Activated naive CD8-positive, alpha-beta T cell treated with anti-CD3 and anti-CD28 coated beads, Interleukin-2, amount 10 ng/mL, durations not matched to agents 7 days and 5 days (primary cell): ENCODE measurements around the gene KRTAP10-11. TPM values are rescaled to one million over a fixed set of nuclear protein-coding genes. Genes with fewer than 3 reads are reported as not detected.
"Not testable (repeated sequence)": the region's sequence is repeated elsewhere in the genome, so short reads cannot be mapped to it uniquely, and the experiment has no call there.

Experiments
- ATAC-seq: fragments of 150-1000 bp; cut with Tn5 transposase; one replicate; pipeline ENCODE4 v1.10.0; 2021; ENCODE audit warnings: low read depth, moderate library complexity
- POLR2A ChIA-PET: fragments of 350-600 bp; sonication (Branson Sonifier 250); formaldehyde crosslinking; loops from one replicate; lab custom pipeline; 2021; ENCODE audit warnings: antibody characterized with exemption; lab: Charles Lee
- DNase-seq: peaks from one replicate; pipeline ENCODE4 v3.0.0; 2021
- H3K27ac Mint-ChIP-seq: one replicate; pipeline ENCODE4 v1.8.0; 2022; ENCODE audit warnings: mild to moderate bottlenecking, mixed read lengths
- H3K27me3 Mint-ChIP-seq: one replicate; pipeline ENCODE4 v1.8.0; 2022; ENCODE audit warnings: mild to moderate bottlenecking, moderate library complexity, mixed read lengths
- H3K36me3 Mint-ChIP-seq: one replicate; pipeline ENCODE4 v1.8.0; 2021; ENCODE audit warnings: mild to moderate bottlenecking, mixed read lengths
- H3K4me1 Mint-ChIP-seq: one replicate; pipeline ENCODE4 v1.8.0; 2021; ENCODE audit warnings: mixed read lengths
- H3K4me3 Mint-ChIP-seq: one replicate; pipeline ENCODE4 v1.8.0; 2022; ENCODE audit warnings: mild to moderate bottlenecking, moderate library complexity, mixed read lengths
- H3K9me3 Mint-ChIP-seq: one replicate; pipeline ENCODE4 v1.8.0; 2021; ENCODE audit warnings: mixed read lengths
- total RNA-seq, 2 experiments: library from RNA; stranded (reverse); gene quantifications; one replicate each; pipeline ENCODE4 v1.2.3, GENCODE V29; 2021

Gene KRTAP10-11
- total RNA-seq, 2 experiments from 2014 or later, result not detected

- H3K9me3 Mint-ChIP-seq, result peaks cover 36% of the 10 kb centered on the region
- ATAC-seq (no peak), DNase-seq (no peak)
- peaks cover 33% of the 10 kb centered on the region for H3K36me3 Mint-ChIP-seq
- POLR2A ChIA-PET, result no interaction called here
- H3K27ac Mint-ChIP-seq, result peak overlapping the region; percentile 77
- H3K27me3 Mint-ChIP-seq, result no peaks in the 10 kb centered on the region
- no peak overlapping the region for H3K4me3 Mint-ChIP-seq
- H3K4me1 Mint-ChIP-seq, result peaks cover 32% of the 10 kb centered on the region
Observed at GRCh38 chr21:44653656-44654575, 7.7 kb downstream of the KRTAP10-11 start.

DNA sequence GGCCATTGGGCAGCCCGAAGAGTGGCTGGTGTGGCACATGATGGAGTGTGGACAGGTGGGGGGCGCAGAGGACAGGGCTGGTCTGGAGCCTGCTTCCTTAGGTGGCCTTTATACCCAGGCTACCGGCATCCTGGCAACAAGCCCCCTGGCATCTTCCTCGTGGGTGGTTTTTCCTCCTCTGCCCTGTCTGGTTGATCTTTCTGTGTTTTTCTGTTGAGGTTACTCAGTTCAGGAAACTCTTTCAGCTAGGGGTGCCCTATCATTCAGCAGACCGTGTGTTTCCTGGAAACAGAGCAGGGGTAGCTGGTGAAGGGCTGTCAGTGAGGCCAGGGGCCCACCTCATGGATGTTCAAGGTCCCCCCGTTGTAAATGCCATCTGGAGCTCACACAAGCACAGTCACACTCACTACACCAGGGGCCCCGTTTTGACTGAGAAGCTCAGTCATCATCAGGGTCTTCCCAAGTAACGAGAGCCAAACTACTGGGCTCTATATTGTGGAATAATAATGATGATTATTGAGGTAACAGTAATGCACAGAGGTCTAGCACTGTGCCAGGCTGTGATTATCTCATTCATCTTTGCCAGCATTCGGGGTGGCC lies 8.5 kb downstream of the KRTAP10-11 start, which contains the start of gene KRTAP12-4:
TSS of gene KRTAP12-4 (minus strand) at position 84 of the 600 bp plus-strand sequence. CDS start at position 39, 45 bp downstream.
- ATAC-seq (no peak), DNase-seq (no peak)
- peaks cover 37% of the 10 kb centered on the region for H3K4me1 Mint-ChIP-seq
- H3K4me3 Mint-ChIP-seq, result peak within 1 kb of the TSS; percentile 30
- POLR2A ChIA-PET, result no interaction called here
- H3K27me3 Mint-ChIP-seq, result no peaks in the 10 kb centered on the region
- H3K9me3 Mint-ChIP-seq, result peaks cover 37% of the 10 kb centered on the region
- H3K27ac Mint-ChIP-seq, result peak within 1 kb of the TSS; percentile 77
- peaks cover 40% of the 10 kb centered on the region for H3K36me3 Mint-ChIP-seq

GRCh38 chr21:44656868-44657267 lies 10.7 kb downstream of the KRTAP10-11 start:
- no peak for ATAC-seq
- H3K27me3 Mint-ChIP-seq, result no peaks in the 10 kb centered on the region
- peaks cover 51% of the 10 kb centered on the region for H3K36me3 Mint-ChIP-seq
- peak overlapping the region; percentile 65 for H3K4me3 Mint-ChIP-seq
- DNase-seq, result no peak
- peaks cover 45% of the 10 kb centered on the region for H3K9me3 Mint-ChIP-seq
- H3K27ac Mint-ChIP-seq, result peak overlapping the region; percentile 90
- peaks cover 38% of the 10 kb centered on the region for H3K4me1 Mint-ChIP-seq
- POLR2A ChIA-PET, result interaction anchor here (1.1 to 1.4 kb wide), 3 partner anchors 38 to 217 kb away, joined by 3 to 8 read pairs (median 6); partner anchors contain the start of gene PTTG1IP

DNA sequence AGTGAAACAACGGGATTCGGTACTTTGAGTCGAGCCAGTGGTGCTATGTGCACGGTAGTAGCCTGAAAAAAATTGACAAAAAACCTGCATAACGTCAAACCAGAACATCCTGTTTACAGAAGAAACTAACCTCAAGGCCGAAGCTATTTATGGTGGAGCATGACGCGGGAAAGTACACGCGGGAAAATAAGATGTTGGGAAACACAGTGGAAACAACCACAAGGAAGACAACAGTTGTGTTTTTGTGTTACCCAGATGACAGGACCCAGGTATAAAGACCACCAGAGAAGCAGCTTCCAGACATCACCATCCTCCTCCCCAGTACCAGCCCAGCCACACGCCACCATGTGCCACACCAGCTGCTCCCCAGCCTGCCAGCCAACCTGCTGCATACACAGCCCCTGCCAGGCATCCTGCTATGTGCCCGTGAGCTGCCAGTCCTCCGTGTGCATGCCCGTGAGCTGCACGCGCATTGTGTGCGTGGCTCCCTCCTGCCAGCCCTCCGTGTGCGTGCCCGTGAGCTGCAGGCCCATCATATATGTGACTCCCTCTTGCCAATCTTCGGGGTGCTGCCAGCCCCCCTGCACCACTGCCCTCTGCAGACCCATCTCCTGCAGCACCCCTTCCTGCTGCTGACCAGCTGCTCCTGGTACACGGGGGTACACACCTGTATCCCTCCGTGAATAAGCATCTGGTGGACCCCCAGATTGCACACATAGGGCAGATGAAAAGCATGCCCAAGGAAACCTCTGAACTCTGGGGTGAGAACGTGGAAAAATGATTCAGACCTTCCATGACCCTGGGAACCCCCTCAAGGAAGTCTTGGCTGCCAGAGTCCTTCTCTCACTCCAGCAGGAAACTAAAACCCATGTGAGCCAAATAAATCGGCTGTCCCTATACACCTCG lies 11.7 kb downstream of the KRTAP10-11 start, which contains the start of gene KRTAP12-3:
TSS of gene KRTAP12-3 (plus strand) at position 298 of the 906 bp plus-strand sequence. CDS start at position 346, 48 bp downstream.
- Mint-ChIP-seq H3K27ac (peak within 1 kb of the TSS; percentile 90), H3K36me3 (peaks cover 55% of the 10 kb centered on the region), H3K4me1 (peaks cover 38% of the 10 kb centered on the region), H3K4me3 (peak within 1 kb of the TSS; percentile 65), H3K27me3 (peaks cover 6% of the 10 kb centered on the region), H3K9me3 (peaks cover 51% of the 10 kb centered on the region)
- POLR2A ChIA-PET, result interaction anchor here (0.8 to 1.4 kb wide), 6 partner anchors 13 to 304 kb away, joined by 3 to 8 read pairs (median 4); partner anchors contain the start of genes PTTG1IP and TRPM2
- ATAC-seq (peak; percentile 73), DNase-seq (peak; percentile 52)

GRCh38 chr21:44658541-44658910 lies 12.3 kb downstream of the KRTAP10-11 start:
- H3K36me3 Mint-ChIP-seq, result peaks cover 53% of the 10 kb centered on the region

GRCh38 chr21:44658913-44659595 lies 12.8 kb downstream of the KRTAP10-11 start:
- POLR2A ChIA-PET, result no interaction called here
- Mint-ChIP-seq H3K9me3 (peaks cover 42% of the 10 kb centered on the region), H3K27me3 (peaks cover 10% of the 10 kb centered on the region), H3K4me1 (peaks cover 34% of the 10 kb centered on the region), H3K36me3 (peaks cover 53% of the 10 kb centered on the region), H3K4me3 (peak overlapping the region; percentile 65), H3K27ac (peak overlapping the region; percentile 90)
- ATAC-seq (peak; percentile 62), DNase-seq (no peak)

More at GRCh38 chr21:44658541-44658910, 12.3 kb downstream of the KRTAP10-11 start:
- Mint-ChIP-seq H3K27ac (peak overlapping the region; percentile 90), H3K4me3 (peak overlapping the region; percentile 65), H3K4me1 (peaks cover 38% of the 10 kb centered on the region), H3K9me3 (peaks cover 48% of the 10 kb centered on the region), H3K27me3 (peaks cover 10% of the 10 kb centered on the region)
- POLR2A ChIA-PET, result interaction anchor here (1.2 kb wide), 2 partner anchors 13 to 305 kb away, joined by 4 read pairs; partner anchors contain the start of gene TRPM2
- DNase-seq (no peak), ATAC-seq (no peak)

DNA sequence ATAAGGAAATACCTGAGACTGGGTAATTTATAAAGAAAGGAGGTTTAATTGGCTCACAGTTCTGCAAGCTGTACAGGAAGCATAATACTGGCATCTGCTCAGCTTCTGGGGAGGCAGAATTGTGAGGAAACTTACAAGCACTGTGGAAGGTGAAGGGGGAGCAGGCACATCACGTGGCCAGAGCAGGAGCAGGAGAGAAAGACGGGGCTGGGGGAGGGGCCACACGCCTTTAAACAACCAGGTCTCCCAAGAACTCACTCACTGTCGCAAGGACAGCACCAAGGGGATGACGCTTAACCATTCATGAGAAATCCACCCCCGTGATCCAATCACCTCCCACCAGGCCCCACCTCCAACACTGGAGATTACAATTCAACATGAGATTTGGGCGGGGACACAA lies 15.4 kb downstream of the KRTAP10-11 start:
- Mint-ChIP-seq H3K36me3 (peaks cover 47% of the 10 kb centered on the region), H3K4me1 (peaks cover 29% of the 10 kb centered on the region), H3K27me3 (peaks cover 10% of the 10 kb centered on the region), H3K9me3 (peaks cover 35% of the 10 kb centered on the region)
- ATAC-seq, DNase-seq, H3K4me3 Mint-ChIP-seq, POLR2A ChIA-PET, H3K27ac Mint-ChIP-seq: not testable (repeated sequence)

GRCh38 chr21:44664691-44665090 lies 18.5 kb downstream of the KRTAP10-11 start:
- DNase-seq, result no peak
- no peak for ATAC-seq
- Mint-ChIP-seq H3K27me3 (peaks cover 13% of the 10 kb centered on the region), H3K4me3 (no peak overlapping the region), H3K36me3 (peaks cover 17% of the 10 kb centered on the region), H3K9me3 (peaks cover 29% of the 10 kb centered on the region), H3K27ac (no peak overlapping the region), H3K4me1 (peaks cover 2% of the 10 kb centered on the region)
- POLR2A ChIA-PET, result no interaction called here

DNA sequence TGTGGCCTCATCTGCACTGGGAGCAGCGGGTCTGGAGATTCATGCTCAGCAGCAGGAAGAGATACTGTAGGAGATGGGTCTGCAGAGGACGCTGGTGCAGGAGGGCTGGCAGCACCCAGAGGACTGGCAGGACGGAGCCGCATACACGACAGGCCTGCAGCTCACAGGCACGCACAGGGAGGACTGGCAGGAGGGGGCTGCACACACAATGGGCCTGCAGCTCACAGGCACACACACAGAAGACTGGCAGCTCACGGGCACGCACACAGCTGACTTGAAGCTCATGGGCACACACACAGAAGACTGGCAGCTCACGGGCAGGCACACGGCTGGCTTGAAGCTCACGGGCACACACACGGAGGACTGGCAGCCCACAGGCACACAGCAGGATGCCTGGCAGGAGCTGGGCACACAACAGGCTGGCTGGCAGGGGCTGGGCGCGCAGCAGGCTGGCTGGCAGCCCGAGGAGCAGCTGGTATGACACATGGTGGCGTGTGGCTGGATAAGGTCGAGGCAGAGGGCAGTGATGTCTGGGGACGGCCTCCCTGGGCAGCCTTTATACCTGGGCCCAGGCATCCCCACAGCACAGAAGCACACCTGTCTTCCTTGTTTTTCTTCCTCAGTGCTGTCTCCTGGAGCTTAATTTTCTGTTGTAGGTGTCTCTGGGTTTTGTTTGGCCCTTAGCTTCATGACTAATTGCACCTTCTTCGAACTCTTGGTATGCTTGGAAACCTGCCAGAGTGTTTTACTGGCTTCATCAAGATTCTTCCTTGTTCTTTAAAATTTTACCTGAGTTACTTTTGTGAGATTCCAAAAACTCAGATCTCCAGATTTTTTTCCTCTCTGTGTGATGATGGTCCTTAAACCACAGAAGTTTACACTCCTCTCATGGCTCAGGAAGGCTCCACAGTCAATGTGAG lies 20.4 kb downstream of the KRTAP10-11 start, which contains the start of gene KRTAP12-2:
TSS of gene KRTAP12-2 (minus strand) at position 527 of the 920 bp plus-strand sequence. CDS start at position 486, 41 bp downstream.
- ATAC-seq (no peak), DNase-seq (no peak)
- H3K4me1 Mint-ChIP-seq, result no peaks in the 10 kb centered on the region
- peaks cover 24% of the 10 kb centered on the region for H3K9me3 Mint-ChIP-seq
- H3K36me3 Mint-ChIP-seq, result peaks cover 9% of the 10 kb centered on the region
- POLR2A ChIA-PET, result no interaction called here
- H3K27me3 Mint-ChIP-seq, result peaks cover 13% of the 10 kb centered on the region
- no peak within 1 kb of the TSS for H3K4me3 Mint-ChIP-seq
- peak within 1 kb of the TSS; percentile 28 for H3K27ac Mint-ChIP-seq

- Mint-ChIP-seq H3K27me3 (peaks cover 9% of the 10 kb centered on the region), H3K27ac (no peak overlapping the region), H3K4me1 (no peaks in the 10 kb centered on the region), H3K9me3 (peaks cover 16% of the 10 kb centered on the region), H3K36me3 (peaks cover 3% of the 10 kb centered on the region), H3K4me3 (no peak overlapping the region)
- DNase-seq (no peak), ATAC-seq (no peak)
- POLR2A ChIA-PET, result no interaction called here
Observed at GRCh38 chr21:44667612-44668011, 21.4 kb downstream of the KRTAP10-11 start.
